Hematopoietic multipotent progenitor cell (in vitro differentiated cells): ENCODE data around the gene A1BG. TPM values are rescaled to one million over a fixed set of nuclear protein-coding genes. Genes with fewer than 3 reads are reported as not detected.
A peak's percentile ranks its signal among the peaks of the same experiment; 100 is the strongest.
"Not testable (repeated sequence)": the region's sequence is repeated elsewhere in the genome, so short reads cannot be mapped to it uniquely, and the experiment has no call there.

ENCODE experiments used
- DNase-seq, 3 donors: peaks; one replicate each; pipeline ENCODE4 v3.0.0-alpha.2; 2011 to 2015; ENCODE audit warnings: low read depth in 2 of 3, low spot score in 2 of 3
- total RNA-seq: library from RNA; depleted of rRNA; stranded (reverse); fragments of >200 nt; gene quantifications from one replicate; pipeline ENCODE4 v1.2.3, GENCODE V29; 2012

Gene A1BG
- total RNA-seq, 1 donor = 10.0 TPM

GRCh38 chr19:58338825-58339558 lies 14.3 kb downstream of the A1BG start:
- no peak for DNase-seq

- no peak for DNase-seq
Observed at GRCh38 chr19:58338336-58338735, 15.0 kb downstream of the A1BG start.

DNA sequence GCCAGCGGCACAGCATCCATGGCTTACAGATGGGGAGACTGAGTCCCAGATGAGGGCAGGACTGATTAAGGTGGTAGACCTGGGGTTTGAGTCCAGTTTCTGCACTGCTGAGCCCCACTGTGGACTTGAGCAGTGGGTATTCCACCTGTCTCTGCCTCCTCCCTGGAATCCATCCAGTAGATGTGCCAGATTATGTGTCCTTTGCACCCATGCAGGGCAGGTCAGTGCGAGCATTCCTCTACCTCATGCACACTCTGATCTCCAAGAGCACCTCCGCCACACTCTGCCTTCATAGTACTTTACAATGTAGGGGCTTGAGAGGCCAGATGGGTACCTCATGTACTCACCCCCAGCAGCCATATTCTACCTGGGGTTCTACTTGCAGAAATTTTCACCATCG lies 16.5 kb downstream of the A1BG start:
- no peak for DNase-seq

DNA sequence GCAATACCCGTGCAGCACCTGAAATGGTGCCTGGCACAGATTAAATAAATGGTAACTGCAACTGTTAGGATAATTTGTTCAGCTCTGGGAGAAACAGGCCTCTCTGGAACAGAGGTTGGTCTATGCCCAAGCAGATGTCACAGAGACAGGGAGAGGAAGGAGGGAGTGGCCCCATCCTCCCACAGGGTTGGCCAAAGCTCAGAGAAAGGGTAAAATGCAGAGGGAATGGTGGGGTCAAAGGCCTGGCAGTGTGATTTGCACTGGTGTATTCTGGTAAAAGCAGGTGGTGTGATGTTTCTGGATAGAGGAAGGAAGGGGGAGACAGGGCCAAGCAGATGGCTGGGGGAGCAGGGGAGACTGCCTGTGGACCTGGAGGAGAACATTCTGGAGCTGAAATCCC lies 17.1 kb downstream of the A1BG start:
- no peak for DNase-seq

GRCh38 chr19:58335630-58336029 lies 17.7 kb downstream of the A1BG start:
- DNase-seq = no peak

DNA sequence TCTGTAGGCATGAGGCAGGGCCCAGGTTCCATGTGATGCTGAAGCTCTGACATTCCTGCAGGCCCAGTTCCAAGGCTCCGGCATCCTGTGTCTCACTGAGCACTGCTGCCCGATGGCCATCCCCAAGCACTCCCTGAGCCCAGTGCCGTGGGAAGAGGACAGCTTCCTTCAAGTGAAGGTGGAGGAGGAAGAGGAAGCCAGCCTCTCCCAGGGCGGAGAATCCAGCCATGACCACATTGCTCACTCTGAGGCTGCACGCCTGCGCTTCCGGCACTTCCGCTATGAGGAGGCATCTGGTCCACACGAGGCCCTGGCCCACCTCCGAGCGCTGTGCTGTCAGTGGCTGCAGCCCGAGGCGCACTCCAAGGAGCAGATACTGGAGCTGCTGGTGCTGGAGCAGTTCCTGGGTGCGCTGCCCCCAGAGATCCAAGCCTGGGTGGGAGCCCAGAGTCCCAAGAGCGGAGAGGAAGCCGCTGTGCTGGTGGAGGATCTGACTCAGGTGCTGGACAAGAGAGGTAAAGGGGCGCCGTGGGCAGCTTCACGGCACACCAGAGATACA lies 18.5 kb downstream of the A1BG start:
- no peak for DNase-seq

DNA sequence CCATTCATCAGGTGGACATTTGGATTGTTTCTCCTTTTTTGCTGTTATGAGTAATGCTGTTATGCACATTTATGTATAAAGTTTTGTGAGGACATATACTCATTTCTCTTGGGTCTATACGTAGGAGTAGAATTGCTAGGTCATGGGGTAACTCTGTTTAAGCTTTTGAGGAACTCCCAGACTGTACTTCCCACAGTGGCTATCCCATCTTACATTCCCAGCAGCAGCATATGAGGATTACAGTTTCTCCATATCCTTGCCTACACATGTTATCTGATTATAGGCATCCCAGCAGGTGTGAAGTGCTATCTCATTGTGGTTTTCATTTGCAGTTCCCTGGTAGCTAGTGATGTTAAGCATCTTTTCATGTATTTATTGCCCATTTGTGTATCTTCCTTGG lies 20.6 kb downstream of the A1BG start:
- DNase-seq = no peak

GRCh38 chr19:58330458-58330857 lies 22.8 kb downstream of the A1BG start:
- no peak for DNase-seq

- DNase-seq = peak in 2 of 3 donors; percentile 44 to 67
Observed at GRCh38 chr19:58328999-58329398, 24.3 kb downstream of the A1BG start.

- peak; percentile 65 to 91 (median 87) for DNase-seq
Observed at GRCh38 chr19:58326914-58327726, 26.2 kb downstream of the A1BG start, which contains the start of gene ZSCAN22. Gene ZSCAN22 (plus strand): TSS chr19:58326994. CDS start chr19:58334803, 7,809 bp downstream.

- DNase-seq = no peak
Observed at GRCh38 chr19:58326501-58326913, 26.8 kb downstream of the A1BG start.

- DNase-seq = no peak
Observed at GRCh38 chr19:58325311-58326022, 27.8 kb downstream of the A1BG start.

DNA sequence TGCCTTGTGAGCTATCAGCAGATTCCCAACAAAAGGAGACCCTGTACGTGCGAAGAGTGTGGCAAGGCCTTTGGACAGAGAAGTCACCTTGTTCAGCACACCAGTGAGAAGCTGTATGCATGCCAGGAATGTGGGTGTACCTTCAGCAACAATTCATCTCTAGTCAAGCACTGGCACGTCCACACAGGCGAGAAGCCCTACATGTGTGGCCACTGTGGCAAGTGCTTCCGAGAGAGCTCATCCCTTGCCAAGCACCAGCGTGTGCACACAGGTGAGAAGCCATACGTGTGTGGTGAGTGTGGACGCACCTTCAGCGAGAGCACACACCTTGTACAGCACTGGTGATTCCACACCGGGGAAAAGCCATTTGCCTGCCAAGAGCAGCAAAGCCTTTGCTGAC lies 34.1 kb downstream of the A1BG start:
- DNase-seq = no peak

GRCh38 chr19:58318297-58318696 lies 35.0 kb downstream of the A1BG start:
- DNase-seq = no peak

DNA sequence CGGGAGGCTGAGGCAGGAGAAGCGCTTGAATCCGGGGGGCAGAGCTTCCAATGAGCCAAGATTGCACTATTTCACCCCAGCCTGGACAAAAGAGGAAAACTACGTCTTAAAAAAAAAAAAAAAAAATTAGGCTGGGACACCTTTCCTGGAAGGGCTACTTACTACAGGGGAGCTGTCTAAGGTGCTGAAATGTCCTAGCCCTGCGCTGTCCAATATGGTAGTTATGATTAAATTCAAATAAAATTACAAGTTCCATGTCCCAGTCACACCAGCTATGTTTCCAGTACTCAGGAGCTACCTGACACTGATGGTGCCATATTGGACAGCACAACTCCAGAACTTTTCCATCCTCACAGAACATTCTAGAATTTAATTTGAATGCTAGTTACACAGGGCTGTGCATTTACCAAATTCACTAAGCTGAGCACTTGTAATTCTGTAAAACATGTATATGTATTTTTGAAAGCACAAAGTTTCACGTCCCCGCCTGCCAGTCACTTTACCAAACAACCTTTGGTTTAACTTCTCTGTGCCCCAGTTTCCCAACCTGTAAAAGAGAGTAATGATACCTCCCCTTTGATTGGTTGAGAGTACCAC lies 35.7 kb downstream of the A1BG start:
- peak in 2 of 3 donors; percentile 39 to 44 for DNase-seq

DNA sequence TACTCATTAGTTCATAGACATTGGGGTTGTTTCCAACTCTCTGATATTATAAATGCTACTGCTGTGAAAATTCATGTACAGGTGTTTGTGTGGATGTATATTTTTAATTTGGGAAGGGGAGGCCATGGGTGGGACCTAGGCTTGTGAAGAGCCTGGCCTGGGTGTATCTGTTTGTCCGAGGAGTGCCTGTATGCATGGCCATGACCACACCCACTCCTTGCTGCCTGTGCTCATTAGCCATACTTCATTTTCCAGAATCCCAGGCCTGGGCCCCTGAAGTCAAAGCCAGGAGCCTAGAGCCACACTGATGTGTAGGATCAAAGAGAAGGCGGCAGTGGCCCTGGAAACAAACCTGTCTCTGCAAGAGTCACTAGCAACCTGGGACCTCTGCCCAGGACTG lies 37.7 kb downstream of the A1BG start:
- no peak for DNase-seq

- DNase-seq = no peak
Observed at GRCh38 chr19:58311345-58311865, 41.9 kb downstream of the A1BG start.

GRCh38 chr19:58310685-58311084 lies 42.6 kb downstream of the A1BG start:
- DNase-seq = not testable (repeated sequence)

DNA sequence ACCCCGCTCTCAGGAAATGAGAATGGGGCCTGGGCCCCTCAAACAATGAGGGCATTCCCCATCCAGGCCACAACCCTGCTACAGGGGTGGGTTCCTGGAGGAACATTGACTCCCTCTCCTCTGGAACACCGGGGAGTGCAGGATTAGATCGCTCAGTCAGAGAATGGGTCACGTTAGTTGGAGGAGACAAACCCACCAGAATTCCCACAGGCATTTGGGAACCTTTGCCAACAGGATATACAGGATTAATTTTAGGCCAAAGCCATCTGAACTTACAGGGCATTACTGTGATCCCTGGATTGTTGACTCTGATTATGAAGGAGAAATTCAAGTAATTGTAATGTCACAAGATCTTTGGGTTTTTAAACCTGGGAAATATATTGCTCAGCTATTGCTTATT lies 45.6 kb downstream of the A1BG start:
- no peak for DNase-seq

DNA sequence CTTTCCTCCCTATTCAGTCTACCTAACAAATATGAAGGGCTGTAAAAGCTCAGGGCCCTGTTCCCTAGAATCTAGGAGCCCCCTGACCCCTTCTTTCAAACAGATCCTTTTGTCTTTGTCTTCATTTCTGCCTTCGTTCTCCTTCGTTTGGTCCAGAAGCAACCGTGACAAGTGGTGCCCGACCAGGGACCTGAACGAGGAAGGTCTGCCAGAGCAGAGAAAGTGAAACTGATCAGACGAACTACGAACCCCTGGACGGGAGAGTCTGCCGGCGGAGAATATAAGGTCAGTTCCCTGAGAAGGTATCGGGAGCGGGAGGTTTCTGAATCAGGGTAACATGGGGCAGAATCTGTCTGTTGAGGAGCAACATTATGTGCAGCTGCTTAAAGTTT lies 47.4 kb downstream of the A1BG start:
- no peak for DNase-seq
